C4-2B (cell line): Measurements from ENCODE around the gene HELZ.
"Not testable (repeated sequence)": the region's sequence is repeated elsewhere in the genome, so short reads cannot be mapped to it uniquely, and the experiment has no call there.

Experiments used
- H3K27ac ChIP-seq: fragments of 450-650 bp; 2 replicates; pipeline ENCODE4 v1.5.1; 2017
- CTCF ChIP-seq: fragments of 450-650 bp; conservative IDR thresholded peaks from 2 replicates; pipeline ENCODE4 v1.5.1; 2017; ENCODE audit warnings: mild to moderate bottlenecking
- ZFX ChIP-seq: fragments of 450-650 bp; IDR thresholded peaks from 2 replicates; pipeline ENCODE4 v1.6.1; 2017

The HELZ gene

GRCh38 chr17:67150826-67151225 is 94.2 kb downstream of the HELZ start:
- H3K27ac ChIP-seq, result no peak overlapping the region
- no peak for TF ChIP-seq ZFX

GRCh38 chr17:67148352-67148751 is 96.6 kb downstream of the HELZ start:
- no peak for TF ChIP-seq CTCF
- TF ChIP-seq ZFX, result no peak
- H3K27ac ChIP-seq, result no peak overlapping the region

- no peak overlapping the region for H3K27ac ChIP-seq
These were observed 99.7 kb downstream of the HELZ start for GRCh38 chr17:67145183-67145805.

GRCh38 chr17:67143318-67143717 is 101.7 kb downstream of the HELZ start:
- H3K27ac ChIP-seq, result no peak overlapping the region
- no peak for TF ChIP-seq CTCF
- no peak for TF ChIP-seq ZFX

More at GRCh38 chr17:67145183-67145805, 99.7 kb downstream of the HELZ start:
- no peak for TF ChIP-seq CTCF
- no peak for TF ChIP-seq ZFX

- H3K27ac ChIP-seq, result not testable (repeated sequence)
These were observed 103.0 kb downstream of the HELZ start for GRCh38 chr17:67142030-67142429.

- TF ChIP-seq ZFX (no peak), CTCF (no peak)
- no peak overlapping the region for H3K27ac ChIP-seq
These were observed 105.0 kb downstream of the HELZ start for GRCh38 chr17:67139784-67140665.

- H3K27ac ChIP-seq, result no peak overlapping the region
- TF ChIP-seq ZFX (no peak), CTCF (no peak)
These were observed 105.7 kb downstream of the HELZ start for GRCh38 chr17:67139289-67139688.

GRCh38 chr17:67138392-67138791 is 106.6 kb downstream of the HELZ start:
- no peak overlapping the region for H3K27ac ChIP-seq
- TF ChIP-seq ZFX (no peak), CTCF (no peak)
